GM10847 (cell line): ENCODE data around the gene DEFB118.

ENCODE experiments used
- POLR2A ChIP-seq: IDR thresholded peaks from 2 replicates; pipeline ENCODE4 v1.6.1; 2011; ENCODE audit not compliant: insufficient read length; ENCODE audit errors: extremely low read depth

Gene DEFB118, protein sequence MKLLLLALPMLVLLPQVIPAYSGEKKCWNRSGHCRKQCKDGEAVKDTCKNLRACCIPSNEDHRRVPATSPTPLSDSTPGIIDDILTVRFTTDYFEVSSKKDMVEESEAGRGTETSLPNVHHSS

GRCh38 chr20:31368301-31368700, at the start of gene DEFB118:
Gene DEFB118, plus strand, starts transcription at chr20:31368601. Its CDS starts 50 bp downstream, at chr20:31368651.
- TF ChIP-seq POLR2A: no peak

DNA sequence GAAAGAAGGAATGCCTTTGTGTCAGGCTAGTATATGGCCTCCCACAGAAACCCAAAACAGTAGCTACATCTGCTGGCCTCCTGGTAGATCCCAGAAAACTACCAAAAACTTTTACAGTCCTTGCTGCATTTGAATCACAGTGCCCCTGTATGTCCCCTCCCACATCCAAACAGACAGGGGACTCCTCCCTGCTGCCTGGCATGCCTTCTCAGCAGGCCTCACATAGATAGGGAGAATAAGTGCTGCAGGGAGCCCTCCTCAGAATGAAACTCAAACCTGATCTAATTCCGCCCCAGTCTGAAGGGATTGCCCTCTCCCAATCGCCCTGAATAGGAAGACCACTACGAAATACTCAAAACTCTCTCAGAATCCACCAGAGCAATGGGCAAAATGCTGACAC, 45.9 kb upstream of the DEFB118 start:
- no peak for TF ChIP-seq POLR2A

DNA sequence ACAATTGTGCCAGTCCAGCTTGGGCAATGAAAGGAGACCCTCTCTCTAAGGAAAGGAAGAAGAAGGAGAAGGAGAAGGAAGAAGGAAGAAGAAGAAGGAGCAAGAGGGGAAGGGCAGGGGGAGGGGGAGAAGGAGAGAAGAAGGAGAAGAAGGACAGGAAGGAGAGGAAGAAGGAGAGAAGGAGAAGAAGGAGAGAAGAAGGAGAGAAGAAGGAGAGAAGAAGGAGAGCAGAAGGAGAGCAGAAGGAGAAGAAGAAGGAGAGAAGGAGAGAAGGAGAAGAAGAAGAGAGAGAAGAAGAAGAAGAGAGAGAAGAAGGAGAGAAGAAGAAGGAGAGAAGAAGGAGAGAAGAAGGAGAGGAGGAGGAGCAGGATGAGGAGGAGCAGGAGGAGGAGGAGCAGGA, 37.5 kb upstream of the DEFB118 start:
- TF ChIP-seq POLR2A: no peak

- TF ChIP-seq POLR2A: no peak
These were observed 26.9 kb upstream of the DEFB118 start for GRCh38 chr20:31341470-31341869.

- no peak for TF ChIP-seq POLR2A
These were observed 12.4 kb upstream of the DEFB118 start for GRCh38 chr20:31355981-31356380.

DNA sequence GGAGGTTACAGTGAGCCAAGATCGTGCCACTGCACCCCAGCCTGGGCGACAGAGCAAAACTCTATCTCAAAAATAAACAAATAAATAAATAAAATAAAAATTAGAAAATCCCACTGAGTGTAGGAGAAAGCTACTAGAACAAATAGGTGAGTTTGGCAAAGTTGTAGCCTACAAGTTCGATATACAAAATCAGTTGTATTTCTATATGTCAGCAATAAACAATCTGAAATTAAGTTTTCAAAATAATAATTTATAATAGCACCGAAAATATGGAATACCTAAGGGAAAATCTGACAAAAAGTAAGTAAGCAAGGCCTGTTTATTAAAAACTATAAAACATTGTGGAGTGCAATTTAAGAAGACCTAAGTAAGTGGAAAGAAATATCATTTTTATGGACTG, 5.1 kb upstream of the DEFB118 start:
- no peak for TF ChIP-seq POLR2A

GRCh38 chr20:31374346-31374745, 5.9 kb downstream of the DEFB118 start:
- TF ChIP-seq POLR2A: no peak

DNA sequence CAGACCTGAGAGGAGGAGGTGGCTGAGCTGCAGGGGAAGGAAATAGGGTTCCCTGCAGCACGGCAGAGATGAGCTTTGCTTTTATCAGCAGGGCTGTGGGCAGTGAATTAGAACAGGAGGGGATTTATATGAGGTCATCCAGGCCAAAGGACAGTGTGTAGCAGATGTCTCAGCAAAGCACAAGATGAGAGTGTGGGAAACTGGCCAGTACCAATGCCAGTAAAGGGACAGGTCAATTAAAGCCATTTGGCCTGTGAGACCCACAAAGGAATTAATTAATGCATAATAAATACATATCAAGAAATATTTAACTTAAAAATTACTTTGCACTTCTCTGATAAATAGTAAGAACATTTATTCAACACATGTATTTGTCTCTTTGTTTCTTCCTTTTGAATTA, 22.1 kb downstream of the DEFB118 start, which contains the start of gene DEFB119:
Gene DEFB119, minus strand, starts transcription at position 101 of the 400 bp plus-strand sequence. CDS start 107 bp downstream, outside the sequence.
- TF ChIP-seq POLR2A: no peak

DNA sequence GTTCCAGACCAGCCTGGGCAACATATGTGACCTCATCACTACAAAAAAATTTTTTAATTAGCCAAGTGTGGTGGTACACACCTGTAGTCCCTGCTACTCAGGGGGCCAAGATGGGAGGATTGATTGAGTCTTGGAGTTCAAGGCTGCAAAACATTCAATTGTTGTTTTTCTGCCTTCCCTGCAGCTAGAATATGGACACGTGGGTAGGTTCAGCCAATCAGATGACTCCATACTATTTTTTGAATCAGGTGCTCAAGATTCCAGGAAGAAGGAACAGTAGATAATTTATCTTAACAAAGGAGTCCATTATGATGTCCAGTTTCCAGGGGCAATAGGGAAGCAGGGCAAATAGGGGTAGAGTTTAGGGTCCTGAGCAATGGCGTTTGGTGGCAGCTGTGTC, 24.4 kb downstream of the DEFB118 start:
- TF ChIP-seq POLR2A: no peak

DNA sequence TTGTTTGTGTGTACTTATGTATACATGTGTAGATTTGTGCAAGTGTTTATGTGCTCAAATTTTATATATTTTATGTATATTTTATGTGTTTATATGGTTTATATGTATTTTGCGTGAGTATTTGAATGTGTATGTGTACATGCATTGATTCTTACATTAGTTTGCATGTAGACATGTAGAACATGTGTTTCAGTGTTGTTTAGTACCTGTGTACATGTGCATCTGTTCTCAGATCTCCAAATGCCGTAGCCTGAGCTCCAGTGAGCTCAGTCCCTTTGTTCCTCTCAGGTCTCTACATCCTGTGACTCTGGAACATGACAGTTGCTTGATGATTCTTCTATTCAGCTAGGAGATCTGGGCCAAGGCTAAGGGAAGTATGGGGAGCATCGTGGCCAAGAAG, 26.5 kb downstream of the DEFB118 start:
- no peak for TF ChIP-seq POLR2A

DNA sequence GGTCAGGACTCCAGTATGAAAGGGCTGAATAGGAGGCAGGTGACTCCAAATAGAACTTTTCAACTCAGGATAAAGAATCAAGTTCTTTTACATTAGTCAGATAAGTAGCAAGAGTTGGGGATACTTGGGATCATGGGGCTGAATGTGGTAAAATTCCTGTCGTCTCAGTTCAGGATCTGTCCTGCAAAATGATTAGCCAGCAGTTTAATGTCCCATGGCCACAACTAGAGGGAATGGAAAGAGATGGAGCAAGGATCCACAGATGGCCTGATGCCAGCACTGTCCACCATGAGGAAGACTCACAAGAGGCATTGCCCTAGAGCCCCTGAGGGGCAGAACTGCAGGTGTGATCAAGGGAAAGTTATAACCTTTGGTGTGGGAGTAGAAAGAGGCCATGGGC, 35.5 kb downstream of the DEFB118 start:
- TF ChIP-seq POLR2A: no peak

DNA sequence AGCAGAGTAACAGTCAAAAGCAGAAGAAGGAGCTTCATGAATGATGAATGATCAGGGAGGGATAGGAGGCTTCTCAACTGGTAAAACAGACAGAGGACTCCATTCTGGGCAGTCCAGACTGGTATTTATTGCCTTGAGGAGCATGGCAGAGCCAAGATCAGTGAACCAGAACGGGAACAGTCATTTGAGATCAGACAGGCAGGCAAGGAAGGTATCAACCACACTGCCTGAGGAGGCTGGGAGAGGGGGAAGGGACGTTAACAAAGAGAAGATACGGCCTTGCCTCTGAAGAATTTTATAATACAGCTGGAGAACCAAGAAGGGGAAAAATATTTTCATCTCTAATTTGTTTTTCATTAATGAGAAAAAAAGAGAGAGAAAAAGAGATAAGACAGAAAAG, 37.7 kb downstream of the DEFB118 start, which contains the start of gene DEFB121:
Gene DEFB121, minus strand, starts transcription at position 101 of the 400 bp plus-strand sequence. Its CDS starts 63 bp downstream, at position 38.
- TF ChIP-seq POLR2A: no peak

DNA sequence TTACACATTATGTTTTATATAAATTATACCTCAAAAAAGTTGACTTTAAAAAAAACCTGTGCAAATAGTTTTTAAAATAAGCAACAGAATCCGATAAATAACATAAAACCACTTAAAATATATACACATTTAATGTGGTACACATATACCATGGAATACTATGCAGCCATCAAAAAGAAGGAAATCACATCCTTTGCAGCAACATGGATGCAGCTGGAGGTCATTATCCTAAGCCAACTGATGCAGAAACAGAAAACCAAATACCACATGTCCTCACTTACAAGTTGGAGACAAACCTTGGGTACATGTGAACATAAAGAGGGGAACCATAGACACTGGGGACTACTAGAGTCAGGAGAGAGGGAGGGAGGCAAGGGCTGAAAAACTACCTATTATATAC, 41.6 kb downstream of the DEFB118 start:
- TF ChIP-seq POLR2A: no peak

GRCh38 chr20:31414381-31414780, 46.0 kb downstream of the DEFB118 start:
- no peak for TF ChIP-seq POLR2A

GRCh38 chr20:31415653-31416052, 47.3 kb downstream of the DEFB118 start:
- no peak for TF ChIP-seq POLR2A

GRCh38 chr20:31418307-31418706, 49.9 kb downstream of the DEFB118 start:
- no peak for TF ChIP-seq POLR2A
